SK-N-MC (cell line): ENCODE measurements around the gene NPIPA7.
"Not testable (repeated sequence)": the region's sequence is repeated elsewhere in the genome, so short reads cannot be mapped to it uniquely, and the experiment has no call there.

ENCODE experiments used
- DNase-seq: peaks from one replicate; pipeline ENCODE4 v3.0.0-alpha.2; 2011; ENCODE audit warnings: low read depth, low spot score
- H3K27ac ChIP-seq: fragments of 200-600 bp; sonication (generic); 2 replicates; pipeline ENCODE4 v1.5.1; 2016; ENCODE audit warnings: mixed run types
- H3K36me3 ChIP-seq: fragments of 200-600 bp; sonication (generic); 2 replicates; pipeline ENCODE4 v1.6.1; 2017; ENCODE audit warnings: antibody characterized with exemption, low read length, mixed read lengths; ENCODE audit not compliant: insufficient read depth
- H3K4me3 ChIP-seq: fragments of 200-600 bp; sonication (generic); 2 replicates; pipeline ENCODE4 v1.5.1; 2016
- H3K9ac ChIP-seq: fragments of 200-600 bp; sonication (generic); 2 replicates; pipeline ENCODE4 v1.8.0; 2017; ENCODE audit warnings: mixed run types, mixed read lengths; ENCODE audit not compliant: insufficient read length
- H3K9me3 ChIP-seq: fragments of 200-600 bp; sonication (generic); 2 replicates; pipeline ENCODE4 v1.6.1; 2017; ENCODE audit warnings: low read depth, mild to moderate bottlenecking, antibody characterized with exemption, low read length, moderate library complexity, mixed read lengths

The NPIPA7 gene

DNA sequence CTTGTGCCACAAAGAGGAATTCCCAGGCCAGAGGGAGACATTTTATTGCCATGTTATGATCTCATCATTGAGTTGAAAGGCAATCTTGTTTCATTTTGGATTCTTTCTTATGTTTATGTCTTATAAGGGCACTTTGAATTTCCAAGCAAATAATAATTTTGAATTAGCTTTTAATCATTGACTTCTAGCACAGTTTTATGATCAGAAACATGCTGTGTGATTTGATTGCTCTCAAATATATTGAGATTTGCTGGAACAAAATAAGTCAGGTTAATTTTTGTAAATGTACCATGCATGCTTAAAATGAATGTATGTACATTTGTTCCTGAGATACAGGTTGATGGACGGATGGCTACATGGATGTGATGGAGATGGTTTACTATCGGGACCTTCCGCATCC, at the start of gene NPIPA7:
NPIPA7 (plus strand) TSS at position 301 of the 400 bp plus-strand sequence. CDS start 105 bp downstream, outside the sequence.
- not testable (repeated sequence) for H3K27ac ChIP-seq, H3K9me3 ChIP-seq, DNase-seq, H3K9ac ChIP-seq, H3K36me3 ChIP-seq, H3K4me3 ChIP-seq

DNA sequence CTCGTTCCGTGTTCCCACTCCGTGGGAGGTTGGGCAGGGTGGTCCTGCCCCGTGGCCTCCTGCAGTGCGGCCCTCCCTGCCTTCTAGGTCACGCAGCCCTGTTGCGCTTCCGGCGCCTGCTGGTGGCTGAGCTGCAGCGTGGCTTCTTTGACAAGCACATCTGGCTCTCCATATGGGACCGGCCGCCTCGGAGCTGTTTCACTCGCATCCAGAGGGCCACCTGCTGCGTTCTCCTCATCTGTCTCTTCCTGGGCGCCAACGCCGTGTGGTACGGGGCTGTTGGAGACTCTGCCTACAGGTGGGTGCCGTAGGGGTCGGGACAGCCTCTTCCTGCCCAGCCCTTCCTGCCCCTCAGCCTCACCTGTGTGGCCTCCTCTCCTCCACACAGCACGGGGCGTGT, 47.5 kb upstream of the NPIPA7 start:
- H3K4me3 ChIP-seq, DNase-seq, H3K36me3 ChIP-seq, H3K27ac ChIP-seq, H3K9ac ChIP-seq, H3K9me3 ChIP-seq: not testable (repeated sequence)

GRCh38 chr16:16357556-16357955, 21.4 kb upstream of the NPIPA7 start:
- not testable (repeated sequence) for H3K9me3 ChIP-seq, H3K9ac ChIP-seq, H3K36me3 ChIP-seq, DNase-seq, H3K27ac ChIP-seq, H3K4me3 ChIP-seq

- DNase-seq, H3K4me3 ChIP-seq, H3K9ac ChIP-seq, H3K27ac ChIP-seq, H3K9me3 ChIP-seq, H3K36me3 ChIP-seq: not testable (repeated sequence)
These were observed 20.2 kb upstream of the NPIPA7 start for GRCh38 chr16:16358539-16359240.

- not testable (repeated sequence) for H3K36me3 ChIP-seq, H3K4me3 ChIP-seq, H3K9ac ChIP-seq, DNase-seq, H3K9me3 ChIP-seq, H3K27ac ChIP-seq
These were observed 15.3 kb upstream of the NPIPA7 start for GRCh38 chr16:16363595-16363994.

DNA sequence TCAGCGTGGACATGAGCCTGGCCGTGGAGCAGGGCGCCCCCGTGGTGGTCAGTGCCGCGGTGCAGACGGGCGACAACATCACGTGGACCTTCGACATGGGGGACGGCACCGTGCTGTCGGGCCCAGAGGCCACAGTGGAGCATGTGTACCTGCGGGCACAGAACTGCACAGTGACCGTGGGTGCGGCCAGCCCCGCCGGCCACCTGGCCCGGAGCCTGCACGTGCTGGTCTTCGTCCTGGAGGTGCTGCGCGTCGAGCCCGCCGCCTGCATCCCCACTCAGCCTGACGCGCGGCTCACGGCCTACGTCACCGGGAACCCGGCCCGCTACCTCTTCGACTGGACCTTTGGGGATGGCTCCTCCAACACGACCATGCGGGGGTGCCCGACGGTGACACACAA, 14.8 kb upstream of the NPIPA7 start:
- not testable (repeated sequence) for H3K36me3 ChIP-seq, H3K9me3 ChIP-seq, H3K27ac ChIP-seq, DNase-seq, H3K4me3 ChIP-seq, H3K9ac ChIP-seq

DNA sequence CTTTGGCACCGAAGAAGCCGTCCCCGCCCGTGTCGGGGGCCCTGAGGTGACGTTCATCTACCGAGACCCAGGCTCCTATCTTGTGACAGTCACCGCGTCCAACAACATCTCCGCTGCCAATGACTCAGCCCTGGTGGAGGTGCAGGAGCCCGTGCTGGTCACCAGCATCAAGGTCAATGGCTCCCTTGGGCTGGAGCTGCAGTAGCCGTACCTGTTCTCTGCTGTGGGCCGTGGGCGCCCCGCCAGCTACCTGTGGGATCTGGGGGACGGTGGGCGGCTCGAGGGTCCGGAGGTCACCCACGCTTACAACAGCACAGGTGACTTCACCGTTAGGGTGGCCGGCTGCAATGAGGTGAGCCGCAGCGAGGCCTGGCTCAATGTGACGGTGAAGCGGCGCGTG, 14.2 kb upstream of the NPIPA7 start:
- H3K9me3 ChIP-seq, H3K9ac ChIP-seq, H3K27ac ChIP-seq, H3K36me3 ChIP-seq, H3K4me3 ChIP-seq, DNase-seq: not testable (repeated sequence)

- not testable (repeated sequence) for H3K9ac ChIP-seq, H3K4me3 ChIP-seq, H3K27ac ChIP-seq, DNase-seq, H3K9me3 ChIP-seq, H3K36me3 ChIP-seq
These were observed 13.6 kb upstream of the NPIPA7 start for GRCh38 chr16:16365319-16365718.

- DNase-seq, H3K36me3 ChIP-seq, H3K9ac ChIP-seq, H3K27ac ChIP-seq, H3K4me3 ChIP-seq, H3K9me3 ChIP-seq: not testable (repeated sequence)
These were observed 13.1 kb upstream of the NPIPA7 start for GRCh38 chr16:16365851-16366250.

DNA sequence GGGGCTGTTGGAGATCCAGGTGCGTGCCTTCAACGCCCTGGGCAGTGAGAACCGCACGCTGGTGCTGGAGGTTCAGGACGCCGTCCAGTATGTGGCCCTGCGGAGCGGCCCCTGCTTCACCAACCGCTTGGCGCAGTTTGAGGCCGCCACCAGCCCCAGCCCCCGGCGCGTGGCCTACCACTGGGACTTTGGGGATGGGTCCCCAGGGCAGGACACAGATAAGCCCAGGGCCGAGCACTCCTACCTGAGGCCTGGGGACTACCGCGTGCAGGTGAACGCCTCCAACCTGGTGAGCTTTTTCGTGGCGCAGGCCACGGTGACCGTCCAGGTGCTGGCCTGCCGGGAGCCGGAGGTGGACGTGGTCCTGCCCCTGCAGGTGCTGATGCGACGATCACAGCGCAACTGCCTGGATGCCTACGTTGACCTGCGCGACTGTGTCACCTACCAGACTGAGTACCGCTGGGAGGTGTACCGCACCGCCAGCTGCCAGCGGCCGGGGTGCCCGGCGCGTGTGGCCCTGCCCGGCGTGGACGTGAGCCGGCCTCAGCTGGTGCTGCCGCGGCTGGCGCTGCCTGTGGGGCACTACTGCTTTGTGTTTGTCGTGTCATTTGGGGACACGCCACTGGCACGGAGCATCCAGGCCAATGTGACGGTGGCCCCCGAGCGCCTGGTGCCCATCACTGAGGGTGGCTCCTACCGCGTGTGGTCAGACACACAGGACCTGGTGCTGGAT, 12.2 kb upstream of the NPIPA7 start:
- H3K9me3 ChIP-seq, DNase-seq, H3K27ac ChIP-seq, H3K36me3 ChIP-seq, H3K4me3 ChIP-seq, H3K9ac ChIP-seq: not testable (repeated sequence)

GRCh38 chr16:16367285-16367628, 11.7 kb upstream of the NPIPA7 start:
- not testable (repeated sequence) for H3K9ac ChIP-seq, DNase-seq, H3K9me3 ChIP-seq, H3K4me3 ChIP-seq, H3K27ac ChIP-seq, H3K36me3 ChIP-seq

DNA sequence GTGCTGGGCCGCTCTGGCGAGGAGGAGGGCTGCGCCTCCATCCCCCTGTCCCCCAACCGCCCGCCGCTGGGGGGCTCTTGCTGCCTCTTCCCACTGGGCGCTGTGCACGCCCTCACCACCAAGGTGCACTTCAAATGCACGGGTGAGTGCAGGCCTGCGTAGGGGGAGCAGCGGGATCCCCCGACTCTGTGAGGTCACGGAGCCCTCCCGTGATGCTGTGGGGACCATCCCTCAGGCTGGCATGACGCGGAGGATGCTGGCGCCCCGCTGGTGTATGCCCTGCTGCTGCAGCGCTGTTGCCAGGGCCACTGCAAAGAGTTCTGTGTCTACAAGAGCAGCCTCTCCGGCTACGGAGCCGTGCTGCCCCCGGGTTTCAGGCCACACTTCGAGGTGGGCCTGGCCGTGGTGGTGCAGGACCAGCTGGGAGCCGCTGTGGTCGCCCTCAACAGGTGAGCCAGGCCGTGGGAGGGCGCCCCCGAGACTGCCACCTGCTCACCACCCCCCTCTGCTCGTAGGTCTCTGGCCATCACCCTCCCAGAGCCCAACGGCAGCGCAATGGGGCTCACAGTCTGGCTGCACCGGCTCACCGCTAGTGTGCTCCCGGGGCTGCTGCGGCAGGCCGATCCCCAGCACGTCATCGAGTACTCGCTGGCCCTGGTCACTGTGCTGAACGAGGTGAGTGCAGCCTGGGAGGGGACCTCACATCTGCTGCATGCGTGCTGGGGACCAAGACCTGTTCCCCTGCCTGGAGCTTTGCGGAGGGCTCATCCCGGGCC, 9.7 kb upstream of the NPIPA7 start:
- H3K4me3 ChIP-seq, H3K9ac ChIP-seq, H3K9me3 ChIP-seq, H3K36me3 ChIP-seq, H3K27ac ChIP-seq, DNase-seq: not testable (repeated sequence)

DNA sequence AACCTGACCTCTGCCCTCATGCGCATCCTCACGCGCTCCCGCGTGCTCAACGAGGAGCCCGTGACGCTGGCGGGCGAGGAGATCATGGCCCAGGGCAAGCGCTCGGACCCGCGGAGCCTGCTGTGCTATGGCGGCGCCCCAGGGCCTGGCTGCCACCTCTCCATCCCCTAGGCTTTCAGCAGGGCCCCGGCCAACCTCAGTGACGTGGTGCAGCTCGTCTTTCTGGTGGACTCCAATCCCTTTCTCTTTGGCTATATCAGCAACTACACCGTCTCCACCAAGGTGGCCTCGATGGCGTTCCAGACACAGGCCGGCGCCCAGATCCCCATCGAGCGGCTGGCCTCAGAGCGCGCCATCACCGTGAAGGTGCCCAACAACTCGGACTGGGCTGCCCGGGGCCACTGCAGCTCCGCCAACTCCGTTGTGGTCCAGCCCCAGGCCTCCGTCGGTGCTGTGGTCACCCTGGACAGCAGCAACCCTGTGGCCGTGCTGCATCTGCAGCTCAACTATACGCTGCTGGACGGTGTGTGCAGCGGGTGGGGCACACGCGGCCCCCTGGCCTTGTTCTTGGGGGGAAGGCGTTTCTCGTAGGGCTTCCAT, 7.7 kb upstream of the NPIPA7 start:
- H3K9ac ChIP-seq, H3K27ac ChIP-seq, H3K36me3 ChIP-seq, DNase-seq, H3K9me3 ChIP-seq, H3K4me3 ChIP-seq: not testable (repeated sequence)

DNA sequence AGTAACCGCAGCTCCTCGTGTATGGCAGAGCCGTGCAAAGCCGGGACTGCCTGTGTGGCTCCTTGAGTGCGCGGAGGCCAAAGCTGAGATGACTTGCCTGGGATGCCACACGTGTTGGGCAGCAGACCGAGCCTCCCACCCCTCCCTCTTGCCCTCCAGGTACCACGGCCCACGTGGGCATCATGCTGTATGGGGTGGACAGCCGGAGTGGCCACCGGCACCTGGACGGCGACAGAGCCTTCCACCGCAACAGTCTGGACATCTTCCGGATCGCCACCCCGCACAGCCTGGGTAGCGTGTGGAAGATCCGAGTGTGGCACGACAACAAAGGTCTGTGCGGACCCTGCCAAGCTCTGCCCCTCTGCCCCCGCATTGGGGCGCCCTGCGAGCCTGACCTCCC, 4.7 kb upstream of the NPIPA7 start:
- DNase-seq, H3K4me3 ChIP-seq, H3K9ac ChIP-seq, H3K36me3 ChIP-seq, H3K27ac ChIP-seq, H3K9me3 ChIP-seq: not testable (repeated sequence)
